IPS DF 6.9 (cell line): ENCODE measurements around the gene PGBD5.

Experiments used
- DNase-seq: peaks from one replicate; pipeline ENCODE4 v3.0.0-alpha.2; 2013; ENCODE audit warnings: low read depth, low spot score
- H3K27ac ChIP-seq: one replicate; pipeline ENCODE4 v1.5.1; 2013; ENCODE audit warnings: low read length, control low read depth
- H3K27me3 ChIP-seq: 2 replicates; pipeline ENCODE4 v1.6.1; 2013; ENCODE audit warnings: mild to moderate bottlenecking, low read length; ENCODE audit not compliant: control insufficient read depth, insufficient read depth
- H3K36me3 ChIP-seq: 2 replicates; pipeline ENCODE4 v1.6.1; 2013; ENCODE audit warnings: low read length; ENCODE audit not compliant: control insufficient read depth, insufficient read depth
- H3K4me1 ChIP-seq: 2 replicates; pipeline ENCODE4 v1.6.1; 2013; ENCODE audit warnings: low read length; ENCODE audit not compliant: control insufficient read depth, insufficient read depth
- H3K4me3 ChIP-seq: 2 replicates; pipeline ENCODE4 v1.5.1; 2013; ENCODE audit warnings: mild to moderate bottlenecking, low read length
- H3K9me3 ChIP-seq: 2 replicates; pipeline ENCODE4 v1.6.1; 2013; ENCODE audit warnings: low read length, inconsistent platforms; ENCODE audit not compliant: control insufficient read depth, insufficient read depth
- WGBS: extraction: QIAGEN DNeasy Blood & Tissue Kit; methylation state at CpG from one replicate; pipeline ENCODE4 v1.1.7; 2013; ENCODE audit warnings: mixed read lengths, missing lambda C conversion rate; ENCODE audit not compliant: insufficient read length, insufficient coverage; 5-methylcytosine and 5-hydroxymethylcytosine counted together

Gene PGBD5

GRCh38 chr1:230277201-230278025 lies 148.7 kb downstream of the PGBD5 start:
- H3K27ac ChIP-seq, result no peak overlapping the region
- DNase-seq, result peak; percentile 88
- H3K27me3 ChIP-seq, result no peaks in the 10 kb centered on the region
- H3K9me3 ChIP-seq, result no peaks in the 10 kb centered on the region
- no peak overlapping the region for H3K4me3 ChIP-seq
- H3K4me1 ChIP-seq, result peaks cover 2% of the 10 kb centered on the region; the same call in 1 of the 2 replicates
- no CpG with 5 or more reads among the region's 15 CpGs for WGBS
- H3K36me3 ChIP-seq, result peaks cover 3% of the 10 kb centered on the region; the same call in 1 of the 2 replicates

GRCh38 chr1:230276401-230276800 lies 149.7 kb downstream of the PGBD5 start:
- Histone ChIP-seq H3K4me3 (no peak overlapping the region), H3K9me3 (no peaks in the 10 kb centered on the region), H3K27me3 (no peaks in the 10 kb centered on the region), H3K4me1 (peaks cover 2% of the 10 kb centered on the region; the same call in 1 of the 2 replicates), H3K27ac (no peak overlapping the region), H3K36me3 (peaks cover 3% of the 10 kb centered on the region; the same call in 1 of the 2 replicates)
- no CpG with 5 or more reads among the region's 5 CpGs for WGBS
- no peak for DNase-seq

DNA sequence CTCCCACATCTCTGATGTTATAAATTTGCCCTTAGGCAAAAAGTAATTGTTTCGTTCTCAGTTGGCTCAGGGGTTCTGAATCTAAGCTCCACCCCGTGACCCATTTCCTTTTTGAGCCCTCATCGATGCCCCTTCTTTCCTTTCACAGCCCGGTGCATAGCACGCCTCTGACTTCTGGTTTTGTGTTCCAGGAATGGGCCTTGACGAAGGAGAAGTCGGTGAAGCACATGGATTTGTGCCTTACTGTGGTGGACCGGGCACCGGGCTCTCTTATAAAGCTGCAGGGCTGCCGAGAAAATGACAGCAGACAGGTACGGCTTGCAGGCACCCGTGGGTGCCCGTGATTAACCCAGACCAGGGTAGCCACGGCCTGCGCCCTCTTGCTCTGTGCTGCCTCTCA lies 151.9 kb downstream of the PGBD5 start:
- WGBS, result no CpG with 5 or more reads among the region's 15 CpGs
- no peaks in the 10 kb centered on the region for H3K9me3 ChIP-seq
- no peak overlapping the region for H3K4me3 ChIP-seq
- H3K27me3 ChIP-seq, result no peaks in the 10 kb centered on the region
- no peak overlapping the region for H3K27ac ChIP-seq
- H3K36me3 ChIP-seq, result no peaks in the 10 kb centered on the region
- H3K4me1 ChIP-seq, result 0 out of 2 replicates have a peak, but pooled peaks cover 2% of the 10 kb centered on the region
- no peak for DNase-seq

DNA sequence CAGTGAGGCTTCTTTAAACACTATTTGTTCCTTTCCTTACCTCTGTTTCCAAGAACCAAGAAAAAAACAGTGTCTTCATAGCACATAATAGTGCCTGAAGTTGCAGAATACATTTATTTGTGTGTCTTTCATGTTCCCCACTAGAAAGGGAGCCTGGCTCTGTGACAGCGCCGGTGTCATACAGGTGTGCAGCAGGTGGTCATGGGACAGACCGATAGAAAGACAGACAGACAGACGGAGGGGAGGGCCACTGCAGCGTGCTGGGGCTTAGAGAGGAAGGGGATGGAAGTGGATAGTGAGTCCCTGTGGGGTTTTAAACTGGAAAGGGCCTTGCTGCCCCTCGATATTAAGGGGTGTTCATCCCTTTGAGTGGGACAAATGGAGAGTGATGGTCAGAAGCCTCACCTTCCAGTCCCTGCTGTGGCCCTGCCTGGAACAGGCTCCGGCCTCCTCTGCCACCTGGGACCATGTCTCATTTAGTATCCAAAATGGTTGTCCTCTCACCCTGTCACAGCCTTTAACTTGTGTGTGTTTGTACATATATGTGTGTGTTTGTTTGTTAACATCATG lies 152.9 kb downstream of the PGBD5 start:
- H3K27ac ChIP-seq, result no peak overlapping the region
- H3K4me3 ChIP-seq, result no peak overlapping the region
- H3K27me3 ChIP-seq, result no peaks in the 10 kb centered on the region
- DNase-seq, result no peak
- WGBS, result no CpG with 5 or more reads among the region's 7 CpGs
- H3K9me3 ChIP-seq, result no peaks in the 10 kb centered on the region
- 0 out of 2 replicates have a peak, but pooled peaks cover under 1% of the 10 kb centered on the region for H3K36me3 ChIP-seq
- H3K4me1 ChIP-seq, result peaks cover 2% of the 10 kb centered on the region; the same call in 1 of the 2 replicates

DNA sequence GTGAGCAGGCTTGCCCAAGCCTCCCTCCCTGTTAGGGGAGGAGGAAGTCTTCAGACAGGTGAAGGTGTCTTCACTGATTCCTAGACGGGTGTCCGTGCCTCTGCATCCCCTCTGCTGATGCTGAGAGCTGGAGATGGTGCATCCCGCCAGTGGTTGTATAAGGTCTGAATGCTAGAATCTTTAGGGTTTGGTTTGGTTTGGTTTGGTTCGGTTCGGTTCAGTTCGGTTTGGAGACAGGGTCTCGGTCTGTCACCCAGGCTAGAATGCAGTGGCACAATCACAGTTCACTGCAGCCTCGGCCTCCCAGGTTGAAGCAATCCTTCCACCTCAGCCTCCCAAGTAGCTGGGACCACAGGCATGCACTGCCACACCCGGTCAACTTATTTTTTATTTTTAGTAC lies 153.6 kb downstream of the PGBD5 start:
- 0 out of 2 replicates have a peak, but pooled peaks cover 3% of the 10 kb centered on the region for H3K36me3 ChIP-seq
- no peak overlapping the region for H3K4me3 ChIP-seq
- H3K9me3 ChIP-seq, result no peaks in the 10 kb centered on the region
- peaks cover 2% of the 10 kb centered on the region; the same call in 1 of the 2 replicates for H3K4me1 ChIP-seq
- DNase-seq, result no peak
- no peak overlapping the region for H3K27ac ChIP-seq
- no peaks in the 10 kb centered on the region for H3K27me3 ChIP-seq
- WGBS, result no CpG with 5 or more reads among the region's 9 CpGs

DNA sequence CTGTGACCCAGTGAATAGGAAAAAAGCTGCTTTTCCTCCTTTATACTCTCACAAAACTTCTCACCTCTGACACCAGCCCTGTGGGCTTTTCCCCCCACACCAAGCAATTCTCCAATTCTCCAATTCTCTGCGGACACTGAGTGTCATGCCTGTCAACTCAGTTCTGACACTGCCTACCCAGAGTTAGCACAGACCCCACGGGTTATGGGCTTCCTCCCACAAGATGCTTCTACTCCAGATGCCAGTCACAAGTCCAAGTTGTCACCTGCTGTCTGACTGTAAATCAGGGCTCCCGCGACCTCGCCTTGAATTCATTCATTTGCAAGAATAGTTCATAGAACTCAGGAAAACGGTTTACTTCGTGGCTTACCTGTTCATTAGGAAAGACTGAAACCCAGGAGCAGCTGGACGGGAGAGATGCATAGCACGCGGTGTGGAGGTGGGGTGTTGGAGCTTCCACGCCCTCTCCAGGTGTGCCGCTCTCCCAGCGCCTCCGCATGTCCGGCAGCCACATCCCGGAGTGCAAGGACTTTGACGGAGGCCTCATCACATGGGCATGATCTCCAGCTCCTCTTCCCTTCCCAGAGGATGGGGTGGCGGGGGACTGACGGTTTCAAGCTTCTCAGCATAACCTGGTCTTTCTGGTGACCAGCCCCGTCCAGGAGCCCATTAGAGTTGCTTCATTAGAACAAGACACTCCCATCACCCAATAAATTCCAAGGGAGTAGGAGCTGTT lies 154.7 kb downstream of the PGBD5 start:
- Histone ChIP-seq H3K27ac (no peak overlapping the region), H3K36me3 (peaks cover 3% of the 10 kb centered on the region; the same call in 1 of the 2 replicates), H3K27me3 (no peaks in the 10 kb centered on the region), H3K4me1 (no peaks in the 10 kb centered on the region; the same call in 1 of the 2 replicates), H3K9me3 (no peaks in the 10 kb centered on the region), H3K4me3 (no peak overlapping the region)
- WGBS, result no CpG with 5 or more reads among the region's 20 CpGs
- DNase-seq, result no peak

DNA sequence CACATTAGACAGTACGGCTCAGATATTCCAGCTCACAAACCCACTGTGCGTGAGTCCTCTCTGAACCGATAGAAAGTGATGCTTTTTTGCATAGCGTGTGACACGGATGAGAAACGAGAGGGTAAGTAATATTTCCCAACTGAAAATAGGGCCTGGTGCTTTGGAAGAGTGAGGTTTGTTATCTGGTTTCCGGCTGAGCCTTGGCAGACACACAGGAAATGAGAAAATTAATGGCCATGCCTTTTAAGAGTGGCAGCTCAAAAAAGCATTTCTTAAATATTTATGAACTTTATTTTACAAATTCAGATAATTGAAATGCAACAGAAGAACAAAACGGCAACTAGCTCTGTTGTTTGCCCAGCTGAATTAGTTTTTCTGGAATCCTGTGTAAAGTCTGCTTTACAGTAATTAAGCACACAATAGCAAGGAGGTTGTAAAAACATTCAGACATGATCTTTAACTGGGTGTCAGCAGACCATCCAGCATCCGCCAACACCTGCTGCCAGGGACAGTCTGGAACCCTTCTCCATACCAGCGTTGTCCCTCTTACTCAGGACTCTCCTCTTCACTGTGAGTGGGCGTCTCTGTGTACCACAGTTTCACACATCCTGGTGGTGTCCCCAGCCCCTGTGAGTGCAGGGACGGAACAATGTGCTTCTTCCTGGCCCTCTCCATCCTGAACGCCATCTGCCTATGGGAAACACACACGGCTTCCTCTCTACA lies 155.4 kb downstream of the PGBD5 start:
- Histone ChIP-seq H3K4me3 (no peak overlapping the region), H3K36me3 (peaks cover 3% of the 10 kb centered on the region; the same call in 1 of the 2 replicates), H3K9me3 (no peaks in the 10 kb centered on the region), H3K27me3 (no peaks in the 10 kb centered on the region), H3K4me1 (no peaks in the 10 kb centered on the region; the same call in 1 of the 2 replicates), H3K27ac (no peak overlapping the region)
- no CpG with 5 or more reads among the region's 14 CpGs for WGBS
- no peak for DNase-seq

DNA sequence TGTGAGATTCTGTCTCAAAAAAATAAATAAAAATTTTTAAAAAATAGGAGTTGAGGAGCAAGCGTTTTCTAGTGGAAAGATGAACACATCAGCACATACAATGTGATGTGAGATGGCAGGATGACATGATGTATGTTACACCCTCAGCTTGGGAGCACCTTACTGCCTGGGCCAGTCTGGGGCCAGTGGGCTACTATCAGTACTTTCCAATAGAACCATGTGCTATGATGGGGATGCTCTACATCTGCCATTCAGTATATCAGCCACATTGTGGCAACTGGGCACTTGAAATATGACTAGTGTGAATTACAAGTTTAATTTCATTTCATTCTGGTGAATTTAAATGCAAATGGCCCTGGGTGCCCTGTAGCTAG lies 156.0 kb downstream of the PGBD5 start:
- no peak for DNase-seq
- no peaks in the 10 kb centered on the region; the same call in 1 of the 2 replicates for H3K4me1 ChIP-seq
- no peaks in the 10 kb centered on the region for H3K27me3 ChIP-seq
- H3K36me3 ChIP-seq, result peaks cover 3% of the 10 kb centered on the region; the same call in 1 of the 2 replicates
- H3K9me3 ChIP-seq, result no peaks in the 10 kb centered on the region
- no CpG with 5 or more reads among the region's 1 CpG for WGBS
- no peak overlapping the region for H3K4me3 ChIP-seq
- no peak overlapping the region for H3K27ac ChIP-seq

GRCh38 chr1:230268371-230269170 lies 157.6 kb downstream of the PGBD5 start:
- Histone ChIP-seq H3K36me3 (peaks cover 3% of the 10 kb centered on the region; the same call in 1 of the 2 replicates), H3K9me3 (no peaks in the 10 kb centered on the region), H3K27me3 (no peaks in the 10 kb centered on the region), H3K27ac (no peak overlapping the region), H3K4me3 (no peak overlapping the region), H3K4me1 (no peaks in the 10 kb centered on the region; the same call in 1 of the 2 replicates)
- no peak for DNase-seq
- no CpG with 5 or more reads among the region's 19 CpGs for WGBS
